Astrocyte (in vitro differentiated cells and primary cell): ENCODE measurements around the gene NRG2.

Source experiments
- EZH2 ChIP-seq: IDR thresholded peaks from 2 replicates; pipeline ENCODE4 v1.6.1; 2012; ENCODE audit warnings: mild to moderate bottlenecking, low read length, inconsistent platforms; ENCODE audit not compliant: insufficient read depth
- TF ChIP-seq, protein P1 (sequence below): IDR thresholded peaks from 2 replicates; pipeline ENCODE4 v1.5.1; 2011; ENCODE audit warnings: low read depth, mild to moderate bottlenecking, inconsistent platforms, low read length, moderate library complexity; ENCODE audit not compliant: insufficient read depth

GRCh38 chr5:139799359-139799758 is 243.7 kb downstream of the NRG2 start:
- TF ChIP-seq, protein P1, sequence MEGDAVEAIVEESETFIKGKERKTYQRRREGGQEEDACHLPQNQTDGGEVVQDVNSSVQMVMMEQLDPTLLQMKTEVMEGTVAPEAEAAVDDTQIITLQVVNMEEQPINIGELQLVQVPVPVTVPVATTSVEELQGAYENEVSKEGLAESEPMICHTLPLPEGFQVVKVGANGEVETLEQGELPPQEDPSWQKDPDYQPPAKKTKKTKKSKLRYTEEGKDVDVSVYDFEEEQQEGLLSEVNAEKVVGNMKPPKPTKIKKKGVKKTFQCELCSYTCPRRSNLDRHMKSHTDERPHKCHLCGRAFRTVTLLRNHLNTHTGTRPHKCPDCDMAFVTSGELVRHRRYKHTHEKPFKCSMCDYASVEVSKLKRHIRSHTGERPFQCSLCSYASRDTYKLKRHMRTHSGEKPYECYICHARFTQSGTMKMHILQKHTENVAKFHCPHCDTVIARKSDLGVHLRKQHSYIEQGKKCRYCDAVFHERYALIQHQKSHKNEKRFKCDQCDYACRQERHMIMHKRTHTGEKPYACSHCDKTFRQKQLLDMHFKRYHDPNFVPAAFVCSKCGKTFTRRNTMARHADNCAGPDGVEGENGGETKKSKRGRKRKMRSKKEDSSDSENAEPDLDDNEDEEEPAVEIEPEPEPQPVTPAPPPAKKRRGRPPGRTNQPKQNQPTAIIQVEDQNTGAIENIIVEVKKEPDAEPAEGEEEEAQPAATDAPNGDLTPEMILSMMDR, result no peak
- no peak for TF ChIP-seq EZH2
